HCT116 (cell line): ENCODE results near the gene SPSB1. TPM values are rescaled to one million over a fixed set of nuclear protein-coding genes. Genes with fewer than 3 reads are reported as not detected.

Experiments
- ATAC-seq: fragments of 200-7000 bp; cut with Tn5 transposase; 2 replicates; pipeline ENCODE4 v1.9.1; 2020; ENCODE audit warnings: mild to moderate bottlenecking, moderate library complexity
- BruUV-seq: library from RNA; stranded (reverse); fragments of 400-500 nt; replicated peaks from 2 replicates; lab custom pipeline; 2021; lab: Mats Ljungman, UMichigan
- CTCF ChIA-PET: fragments of 300-600 bp; sonication (Branson Sonifier 250); formaldehyde crosslinking; loops from one replicate; lab custom pipeline; 2021; ENCODE audit warnings: antibody characterized with exemption; lab: Charles Lee
- POLR2A ChIA-PET: fragments of 300-600, 350-600 bp; sonication (Branson Sonifier 250); formaldehyde crosslinking; loops from one replicate; lab custom pipeline; 2021; ENCODE audit warnings: antibody characterized with exemption; lab: Charles Lee
- RAD21 ChIA-PET, 2 experiments: fragments of 300-600 bp; sonication (Branson Sonifier 250); formaldehyde crosslinking; loops; one replicate each; lab custom pipeline; 2023; ENCODE audit warnings: low total read pairs in 2 of 2; ENCODE audit not compliant: uncharacterized antibody in 2 of 2, unreplicated experiment in 2 of 2, low non-redundant PET in 1 of 2; lab: Charles Lee
- DNase-seq: peaks from one replicate; pipeline ENCODE4 v3.0.0-alpha.2; 2010; ENCODE audit warnings: low read depth, low spot score
- H2AFZ ChIP-seq: fragments of 200-600 bp; shearing (Covaris generic), sonication (generic); 2 replicates; pipeline ENCODE4 v1.6.1; 2017; ENCODE audit warnings: low read depth, mixed run types, mixed read lengths, antibody characterized with exemption, low read length; ENCODE audit not compliant: poor library complexity, severe bottlenecking
- H3K27ac ChIP-seq: 2 replicates; pipeline ENCODE4 v1.5.1; 2012; ENCODE audit warnings: low read depth, low read length
- H3K27me3 ChIP-seq: fragments of 200-600 bp; sonication (generic); 2 replicates; pipeline ENCODE4 v1.6.1; 2016; ENCODE audit warnings: mixed run types, low read length, mixed read lengths; ENCODE audit not compliant: insufficient read depth
- H3K36me3 ChIP-seq, 2 experiments: fragments of 200-500 bp in 1 of 2; fragments of 200-600 bp in 1 of 2; sonication (Bioruptor generic) in 1 of 2; sonication (generic) in 1 of 2; 2 replicates each; pipeline versions ENCODE4 v1.5.1 to v1.6.1; 2014 to 2016; ENCODE audit warnings: low read length in 2 of 2, inconsistent platforms in 1 of 2, mixed read lengths in 1 of 2, mixed run types in 1 of 2; ENCODE audit not compliant: insufficient read depth in 2 of 2, control insufficient read depth in 1 of 2
- H3K4me1 ChIP-seq, 2 experiments: fragments of 200-600 bp in 1 of 2; sonication (generic) in 1 of 2; 2 replicates each; pipeline versions ENCODE4 v1.5.1 to v1.6.1; 2012 to 2017; ENCODE audit warnings: low read length in 2 of 2, inconsistent platforms in 1 of 2, mild to moderate bottlenecking in 1 of 2, mixed read lengths in 1 of 2, mixed run types in 1 of 2, moderate library complexity in 1 of 2; ENCODE audit not compliant: insufficient read depth in 2 of 2, control insufficient read depth in 1 of 2
- H3K4me2 ChIP-seq: fragments of 200-600 bp; sonication (generic); 2 replicates; pipeline ENCODE4 v1.6.1; 2017; ENCODE audit warnings: mixed run types, low read length, mixed read lengths
- H3K4me3 ChIP-seq, 2 experiments: fragments of 200-600 bp in 1 of 2; sonication (generic) in 1 of 2; replicated peaks in 1 of 2; 2 replicates each; pipeline ENCODE4 v1.5.1; 2011 to 2016; ENCODE audit warnings: low read length in 2 of 2, control low read depth in 1 of 2, low read depth in 1 of 2, mild to moderate bottlenecking in 1 of 2, mixed read lengths in 1 of 2, mixed run types in 1 of 2
- H3K79me2 ChIP-seq: fragments of 200-600 bp; sonication (generic); 2 replicates; pipeline ENCODE4 v1.6.1; 2017; ENCODE audit warnings: mild to moderate bottlenecking, mixed run types, low read length, moderate library complexity, mixed read lengths; ENCODE audit not compliant: insufficient read depth
- H3K9ac ChIP-seq: fragments of 200-600 bp; sonication (generic); 2 replicates; pipeline ENCODE4 v1.6.1; 2016; ENCODE audit warnings: low read length, mixed read lengths
- H3K9me2 ChIP-seq: fragments of 200-600 bp; sonication (generic), shearing (Covaris generic); 2 replicates; pipeline ENCODE4 v1.6.1; 2017; ENCODE audit warnings: mixed run types, mild to moderate bottlenecking, moderate library complexity; ENCODE audit not compliant: insufficient read depth
- H3K9me3 ChIP-seq, 2 experiments: fragments of 200-500 bp in 1 of 2; fragments of 200-600 bp in 1 of 2; sonication (Bioruptor generic) in 1 of 2; sonication (generic) in 1 of 2; 2 replicates each; pipeline ENCODE4 v1.6.1; 2014 to 2017; ENCODE audit warnings: low read length in 2 of 2, mixed read lengths in 2 of 2, inconsistent platforms in 1 of 2, low read depth in 1 of 2, mild to moderate bottlenecking in 1 of 2, mixed run types in 1 of 2, moderate library complexity in 1 of 2; ENCODE audit not compliant: control insufficient read depth in 1 of 2, insufficient read depth in 1 of 2
- H4K20me1 ChIP-seq: fragments of 200-600 bp; sonication (generic), shearing (Covaris generic); 2 replicates; pipeline ENCODE4 v1.6.1; 2017; ENCODE audit warnings: mixed run types, mild to moderate bottlenecking, moderate library complexity; ENCODE audit not compliant: insufficient read depth
- ATF3 ChIP-seq: IDR thresholded peaks from 2 replicates; pipeline ENCODE4 v1.6.1; 2012
- CEBPB ChIP-seq: IDR thresholded peaks from 2 replicates; pipeline ENCODE4 v1.6.1; 2012; ENCODE audit warnings: low read depth
- CTCF ChIP-seq, 3 experiments: fragments of 200-600 bp in 1 of 3; sonication (generic) in 1 of 3; IDR thresholded peaks in 2 of 3; conservative IDR thresholded peaks in 1 of 3; 2 replicates each; pipeline ENCODE4 v1.5.1; 2012 to 2017; ENCODE audit warnings: low read depth in 2 of 3, low read length in 2 of 3, antibody characterized with exemption in 1 of 3, borderline replicate concordance in 1 of 3, control low read depth in 1 of 3, mild to moderate bottlenecking in 1 of 3, mixed read lengths in 1 of 3, mixed run types in 1 of 3, moderate library complexity in 1 of 3; ENCODE audit not compliant: insufficient read depth in 1 of 3
- ELF1 ChIP-seq: IDR thresholded peaks from 2 replicates; pipeline ENCODE4 v1.6.1; 2012; ENCODE audit warnings: low read depth, borderline replicate concordance
- EZH2 ChIP-seq: fragments of 200-600 bp; sonication (generic); IDR thresholded peaks from 2 replicates; pipeline ENCODE4 v1.6.1; 2017; ENCODE audit warnings: antibody characterized with exemption, mixed run types
- EZH2phosphoT487 ChIP-seq: fragments of 200-600 bp; IDR thresholded peaks from 2 replicates; pipeline ENCODE4 v1.6.1; 2018; ENCODE audit warnings: antibody characterized with exemption, borderline replicate concordance
- JUND ChIP-seq: IDR thresholded peaks from 2 replicates; pipeline ENCODE4 v1.6.1; 2012
- MAX ChIP-seq: IDR thresholded peaks from 2 replicates; pipeline ENCODE4 v1.6.1; 2012
- POLR2A ChIP-seq: IDR thresholded peaks from 2 replicates; pipeline ENCODE4 v1.7.0; 2011; ENCODE audit warnings: borderline replicate concordance; ENCODE audit not compliant: insufficient read depth, insufficient read length; ENCODE audit errors: extremely low read depth
- RAD21 ChIP-seq: IDR thresholded peaks from 2 replicates; pipeline ENCODE4 v1.6.1; 2012; ENCODE audit warnings: low read depth, mild to moderate bottlenecking
- REST ChIP-seq: IDR thresholded peaks from 2 replicates; pipeline ENCODE4 v1.6.1; 2012; ENCODE audit warnings: low read depth
- SIN3A ChIP-seq: IDR thresholded peaks from 2 replicates; pipeline ENCODE4 v1.6.1; 2012; ENCODE audit warnings: low read depth
- SP1 ChIP-seq: IDR thresholded peaks from 2 replicates; pipeline ENCODE4 v1.6.1; 2012; ENCODE audit warnings: low read depth
- SRF ChIP-seq: IDR thresholded peaks from 2 replicates; pipeline ENCODE4 v1.6.1; 2012; ENCODE audit warnings: low read depth
- YY1 ChIP-seq: IDR thresholded peaks from 2 replicates; pipeline ENCODE4 v1.6.1; 2011; ENCODE audit warnings: low read length, low read depth, moderate library complexity, mild to moderate bottlenecking; ENCODE audit not compliant: insufficient replicate concordance; ENCODE audit errors: extremely low read depth
- ZBTB33 ChIP-seq: IDR thresholded peaks from 2 replicates; pipeline ENCODE4 v1.6.1; 2011; ENCODE audit warnings: mild to moderate bottlenecking, low read length, moderate library complexity; ENCODE audit not compliant: insufficient replicate concordance; ENCODE audit errors: extremely low read depth
- intact Hi-C: fragments of 100-400 bp; cut with micrococcal nuclease; formaldehyde crosslinking; loops from 2 replicates; pipeline ENCODE4 v1.10.0; 2022
- total RNA-seq: library from RNA; stranded (reverse); gene quantifications from one replicate; pipeline ENCODE4 v1.2.1, GENCODE V29; 2021; ENCODE audit not compliant: unreplicated experiment

Gene SPSB1
- total RNA-seq, 1 experiment from 2014 or later = 10.8 TPM

- Histone ChIP-seq H2AFZ (no peak overlapping the region), H3K79me2 (no peaks in the 10 kb centered on the region), H4K20me1 (no peaks in the 10 kb centered on the region), H3K9me3 (no peaks in the 10 kb centered on the region), H3K27me3 (no peaks in the 10 kb centered on the region), H3K36me3 (no peaks in the 10 kb centered on the region; a peak in 1 of 4 replicates), H3K4me3 (no peak overlapping the region), H3K4me2 (no peak overlapping the region), H3K27ac (no peak overlapping the region), H3K9me2 (no peaks in the 10 kb centered on the region), H3K4me1 (no peaks in the 10 kb centered on the region), H3K9ac (no peak overlapping the region)
- ChIA-PET RAD21 (no interaction called here), POLR2A (no interaction called here), CTCF (no interaction called here)
- TF ChIP-seq REST (no peak), MAX (no peak), ELF1 (no peak), JUND (no peak), CTCF (IDR thresholded peaks at IDR 0.05 in 2 of 3, conservative IDR thresholded peaks at IDR 0.05 in 1 of 3; ENCODE audit: borderline replicate concordance in 1 of 3, insufficient read depth in 1 of 3, low read depth in 2 of 3, low read length in 2 of 3) (no peak), SP1 (no peak), SRF (no peak), EZH2 (no peak), CEBPB (no peak), POLR2A (no peak), EZH2phosphoT487 (no peak), YY1 (no peak), RAD21 (no peak), ZBTB33 (no peak), ATF3 (no peak), SIN3A (no peak)
- intact Hi-C loops = no loop called here
- BruUV-seq = no TSS peak
- DNase-seq = no peak
- ATAC-seq = no peak
Observed at GRCh38 chr1:9366298-9366697, 73.6 kb downstream of the SPSB1 start.
